ENCODE data around the gene BABAM2. TPM values are rescaled to one million over a fixed set of nuclear protein-coding genes. Genes with fewer than 3 reads are reported as not detected.

BABAM2 gene
- polyA plus RNA-seq, 3 donors = 33.2 to 52.8 (median 49.3) TPM

- Histone ChIP-seq H3K27me3 (ENCODE audit: control insufficient read depth in 2 of 2, insufficient read depth in 2 of 2, low read length in 2 of 2) (no peaks in the 10 kb centered on the region), H3K36me3 (replicated peaks in 1 of 2; ENCODE audit: control insufficient read depth in 1 of 2, insufficient read depth in 2 of 2, low read length in 2 of 2) (no peaks in the 10 kb centered on the region), H3K9me3 (replicated peaks in 1 of 2; ENCODE audit: control insufficient read depth in 1 of 2, insufficient read depth in 1 of 2, low read length in 2 of 2) (no peaks in the 10 kb centered on the region), H3K79me2 (ENCODE audit: insufficient read depth, low read length) (no peaks in the 10 kb centered on the region), H3K4me3 (replicated peaks in 1 of 3; ENCODE audit: low read depth in 2 of 3, low read length in 3 of 3) (no peak overlapping the region), H2AFZ (ENCODE audit: insufficient read depth, low read depth, low read length, poor library complexity, severe bottlenecking) (no peak overlapping the region), H3K4me2 (replicated peaks; ENCODE audit: extremely low read depth, low read length, poor library complexity, severe bottlenecking) (no peak overlapping the region), H3K27ac (ENCODE audit: low read depth in 1 of 2, low read length in 2 of 2) (no peak overlapping the region), H3K4me1 (ENCODE audit: control insufficient read depth in 1 of 2, insufficient read depth in 2 of 2, low read length in 2 of 2) (no peaks in the 10 kb centered on the region), H3K9ac (ENCODE audit: insufficient read depth, low read length, poor library complexity, severe bottlenecking) (no peak overlapping the region), H4K20me1 (ENCODE audit: insufficient read depth, low read length) (no peaks in the 10 kb centered on the region)
- no peak overlapping the region for H3K4me3 Mint-ChIP-seq
- H3K27ac Mint-ChIP-seq = no peak overlapping the region
- TF ChIP-seq, protein P1, sequence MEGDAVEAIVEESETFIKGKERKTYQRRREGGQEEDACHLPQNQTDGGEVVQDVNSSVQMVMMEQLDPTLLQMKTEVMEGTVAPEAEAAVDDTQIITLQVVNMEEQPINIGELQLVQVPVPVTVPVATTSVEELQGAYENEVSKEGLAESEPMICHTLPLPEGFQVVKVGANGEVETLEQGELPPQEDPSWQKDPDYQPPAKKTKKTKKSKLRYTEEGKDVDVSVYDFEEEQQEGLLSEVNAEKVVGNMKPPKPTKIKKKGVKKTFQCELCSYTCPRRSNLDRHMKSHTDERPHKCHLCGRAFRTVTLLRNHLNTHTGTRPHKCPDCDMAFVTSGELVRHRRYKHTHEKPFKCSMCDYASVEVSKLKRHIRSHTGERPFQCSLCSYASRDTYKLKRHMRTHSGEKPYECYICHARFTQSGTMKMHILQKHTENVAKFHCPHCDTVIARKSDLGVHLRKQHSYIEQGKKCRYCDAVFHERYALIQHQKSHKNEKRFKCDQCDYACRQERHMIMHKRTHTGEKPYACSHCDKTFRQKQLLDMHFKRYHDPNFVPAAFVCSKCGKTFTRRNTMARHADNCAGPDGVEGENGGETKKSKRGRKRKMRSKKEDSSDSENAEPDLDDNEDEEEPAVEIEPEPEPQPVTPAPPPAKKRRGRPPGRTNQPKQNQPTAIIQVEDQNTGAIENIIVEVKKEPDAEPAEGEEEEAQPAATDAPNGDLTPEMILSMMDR (IDR thresholded peaks at IDR 0.05) = no peak
- no CpG with 5 or more reads among the region's 2 CpGs for WGBS (ENCODE audit: insufficient coverage)
- intact Hi-C loops (cut with micrococcal nuclease) = no loop called here
- no peak for DNase-seq
- H3K9me3 Mint-ChIP-seq = peaks cover 0 to 8% (median 0%) of the 10 kb centered on the region in 7 donors
- H3K4me1 Mint-ChIP-seq = peaks cover 5% of the 10 kb centered on the region
- H3K27me3 Mint-ChIP-seq (ENCODE audit: low read depth in 3 of 3) = no peaks in the 10 kb centered on the region
- peaks cover 0 to 2% of the 10 kb centered on the region in 2 donors for H3K36me3 Mint-ChIP-seq
These were observed 43.2 kb upstream of the BABAM2 start for GRCh38 chr2:27847333-27847732.

GRCh38 chr2:27849558-27850205 lies 40.8 kb upstream of the BABAM2 start:
- H3K27ac ChIP-seq (ENCODE audit: low read depth in 1 of 2, low read length in 2 of 2) = no peak overlapping the region
- H2AFZ ChIP-seq (ENCODE audit: insufficient read depth, low read depth, low read length, poor library complexity, severe bottlenecking) = no peak overlapping the region
- H3K4me1 ChIP-seq (ENCODE audit: control insufficient read depth in 1 of 2, insufficient read depth in 2 of 2, low read length in 2 of 2) = peaks cover 8 to 10% of the 10 kb centered on the region in 2 donors
- H3K4me1 Mint-ChIP-seq = peaks cover 13% of the 10 kb centered on the region
- no peaks in the 10 kb centered on the region for H3K79me2 ChIP-seq (ENCODE audit: insufficient read depth, low read length)
- H3K9me3 Mint-ChIP-seq = peaks cover 0 to 4% (median 0%) of the 10 kb centered on the region in 7 donors
- H3K27me3 Mint-ChIP-seq (ENCODE audit: low read depth in 3 of 3) = no peaks in the 10 kb centered on the region
- 100% methylated on average over 1 of the region's 3 CpGs for WGBS (ENCODE audit: insufficient coverage)
- H3K4me2 ChIP-seq (replicated peaks; ENCODE audit: extremely low read depth, low read length, poor library complexity, severe bottlenecking) = no peak overlapping the region
- intact Hi-C loops (cut with micrococcal nuclease) = no loop called here
- no peaks in the 10 kb centered on the region for H4K20me1 ChIP-seq (ENCODE audit: insufficient read depth, low read length)
- peaks cover 0 to 2% of the 10 kb centered on the region in 2 donors for H3K36me3 Mint-ChIP-seq
- H3K27ac Mint-ChIP-seq = peak overlapping the region in 2 of 7 donors; percentile 20 to 31
- TF ChIP-seq, protein P1 (IDR thresholded peaks at IDR 0.05) = no peak
- H3K9ac ChIP-seq (ENCODE audit: insufficient read depth, low read length, poor library complexity, severe bottlenecking) = no peak overlapping the region
- H3K27me3 ChIP-seq (ENCODE audit: control insufficient read depth in 2 of 2, insufficient read depth in 2 of 2, low read length in 2 of 2) = no peaks in the 10 kb centered on the region
- no peaks in the 10 kb centered on the region for H3K9me3 ChIP-seq (replicated peaks in 1 of 2; ENCODE audit: control insufficient read depth in 1 of 2, insufficient read depth in 1 of 2, low read length in 2 of 2)
- peak overlapping the region in 1 of 2 donors; percentile 38 for H3K4me3 Mint-ChIP-seq
- no peak overlapping the region for H3K4me3 ChIP-seq (replicated peaks in 1 of 3; ENCODE audit: low read depth in 2 of 3, low read length in 3 of 3)
- H3K36me3 ChIP-seq (replicated peaks in 1 of 2; ENCODE audit: control insufficient read depth in 1 of 2, insufficient read depth in 2 of 2, low read length in 2 of 2) = no peaks in the 10 kb centered on the region
- no peak for DNase-seq
